GM03348 (cell line): ENCODE measurements around the gene FOXO3.
"Not testable (repeated sequence)": the region's sequence is repeated elsewhere in the genome, so short reads cannot be mapped to it uniquely, and the experiment has no call there.

Experiments used
- DNase-seq: peaks from one replicate; pipeline ENCODE4 v3.0.0; 2012; ENCODE audit warnings: low spot score

FOXO3 gene

GRCh38 chr6:108560463-108561308 lies at the start of gene FOXO3:
Gene FOXO3, plus strand, starts transcription at chr6:108560917. Its CDS starts 292 bp downstream, at chr6:108561209.
- DNase-seq = peak; percentile 95

- DNase-seq = peak; percentile 34
Measured at GRCh38 chr6:108518714-108519576, 41.8 kb upstream of the FOXO3 start.

GRCh38 chr6:108521616-108522107 lies 39.1 kb upstream of the FOXO3 start:
- DNase-seq = no peak

- no peak for DNase-seq
Measured at GRCh38 chr6:108523697-108524096, 37.0 kb upstream of the FOXO3 start.

GRCh38 chr6:108524528-108525248 lies 36.0 kb upstream of the FOXO3 start:
- no peak for DNase-seq

- peak; percentile 65 for DNase-seq
Measured at GRCh38 chr6:108526739-108527174, 34.0 kb upstream of the FOXO3 start.

GRCh38 chr6:108528878-108529277 lies 31.8 kb upstream of the FOXO3 start:
- no peak for DNase-seq

GRCh38 chr6:108531332-108531731 lies 29.4 kb upstream of the FOXO3 start:
- no peak for DNase-seq

- no peak for DNase-seq
Measured at GRCh38 chr6:108535114-108535742, 25.5 kb upstream of the FOXO3 start.

GRCh38 chr6:108535920-108536535 lies 24.7 kb upstream of the FOXO3 start:
- DNase-seq = not testable (repeated sequence)

- peak; percentile 78 for DNase-seq
Measured at GRCh38 chr6:108541843-108542759, 18.6 kb upstream of the FOXO3 start.

- no peak for DNase-seq
Measured at GRCh38 chr6:108543175-108543940, 17.4 kb upstream of the FOXO3 start.

- peak; percentile 59 for DNase-seq
Measured at GRCh38 chr6:108544606-108545005, 16.1 kb upstream of the FOXO3 start.

- no peak for DNase-seq
Measured at GRCh38 chr6:108546079-108547049, 14.4 kb upstream of the FOXO3 start.

GRCh38 chr6:108549241-108549640 lies 11.5 kb upstream of the FOXO3 start:
- no peak for DNase-seq

- DNase-seq = no peak
Measured at GRCh38 chr6:108549741-108550140, 11.0 kb upstream of the FOXO3 start.

GRCh38 chr6:108550256-108550655 lies 10.5 kb upstream of the FOXO3 start:
- no peak for DNase-seq
